Endothelial cell of umbilical vein (primary cell): ENCODE measurements around the gene PEX5L.

Experiments
- CTCF ChIP-seq, 2 donors: IDR thresholded peaks; 1 replicate in 1 of 2; 2 replicates in 1 of 2; pipeline ENCODE4 v1.5.1; 2011; ENCODE audit warnings: low read length in 2 of 2, mild to moderate bottlenecking in 2 of 2, moderate library complexity in 2 of 2, control low read depth in 1 of 2, inconsistent platforms in 1 of 2, low read depth in 1 of 2; ENCODE audit not compliant: insufficient read depth in 1 of 2; ENCODE audit errors: extremely low read depth in 1 of 2
- EZH2 ChIP-seq: IDR thresholded peaks from 2 replicates; pipeline ENCODE4 v1.6.1; 2012; ENCODE audit warnings: borderline replicate concordance, low read depth, mild to moderate bottlenecking, moderate library complexity, low read length, inconsistent platforms; ENCODE audit not compliant: severe bottlenecking
- FOS ChIP-seq: IDR thresholded peaks from 2 replicates; pipeline ENCODE4 v1.6.1; 2011; ENCODE audit warnings: mild to moderate bottlenecking, low read length, moderate library complexity, borderline replicate concordance; ENCODE audit not compliant: insufficient read depth
- GATA2 ChIP-seq: IDR thresholded peaks from 2 replicates; pipeline ENCODE4 v1.7.0; 2011; ENCODE audit warnings: low read depth, mild to moderate bottlenecking, moderate library complexity, mixed read lengths, low read length; ENCODE audit not compliant: insufficient read length, insufficient read depth
- JUN ChIP-seq: IDR thresholded peaks from 2 replicates; pipeline ENCODE4 v1.6.1; 2011; ENCODE audit warnings: borderline replicate concordance, low read depth; ENCODE audit not compliant: insufficient read length, insufficient read depth
- MAX ChIP-seq: IDR thresholded peaks from 2 replicates; pipeline ENCODE4 v1.6.1; 2011; ENCODE audit not compliant: insufficient read depth, insufficient read length
- MYC ChIP-seq: IDR thresholded peaks from one replicate; pipeline ENCODE4 v1.6.1; 2011; ENCODE audit warnings: mild to moderate bottlenecking, low read depth, low read length
- POLR2A ChIP-seq: IDR thresholded peaks from 2 replicates; pipeline ENCODE4 v1.6.1; 2012; ENCODE audit warnings: low read depth, mild to moderate bottlenecking, control low read depth, low read length
- POLR2AphosphoS5 ChIP-seq: IDR thresholded peaks from 2 replicates; pipeline ENCODE4 v1.6.1; 2012; ENCODE audit warnings: low read depth, mild to moderate bottlenecking, control low read depth, low read length, moderate library complexity; ENCODE audit not compliant: insufficient read depth

GRCh38 chr3:179788996-179789395, 247.7 kb downstream of the PEX5L start:
- TF ChIP-seq CTCF (IDR thresholded peaks at IDR 0.05; ENCODE audit: extremely low read depth in 1 of 2, insufficient read depth in 1 of 2, low read depth in 1 of 2, low read length in 2 of 2) (no peak), MAX (no peak), EZH2 (no peak), GATA2 (no peak), POLR2A (no peak), POLR2AphosphoS5 (no peak), FOS (no peak), JUN (no peak), MYC (no peak)
